Caco-2 (cell line): ENCODE measurements around the gene SLC26A3. TPM values are rescaled to one million over a fixed set of nuclear protein-coding genes. Genes with fewer than 3 reads are reported as not detected.

Source experiments
- BruUV-seq: library from RNA; stranded (reverse); fragments of 400-500 nt; replicated peaks from 2 replicates; lab custom pipeline; 2021; lab: Mats Ljungman, UMichigan
- CTCF ChIA-PET: fragments of 300-600 bp; sonication (Branson Sonifier 250); formaldehyde crosslinking; loops from one replicate; lab custom pipeline; 2022; ENCODE audit warnings: antibody characterized with exemption; lab: Charles Lee
- POLR2A ChIA-PET: fragments of 300-600 bp; sonication (Branson Sonifier 250); formaldehyde crosslinking; loops from one replicate; lab custom pipeline; 2022; ENCODE audit warnings: antibody characterized with exemption; lab: Charles Lee
- DNase-seq, 2 experiments: peaks; one replicate each; pipeline versions ENCODE4 v3.0.0 to v3.0.0-alpha.2; 2020 to 2022
- H3K27me3 ChIP-seq: replicated peaks from 2 replicates; pipeline ENCODE4 v1.6.0; 2011; ENCODE audit warnings: low read length; ENCODE audit not compliant: control insufficient read depth, insufficient read depth
- H3K36me3 ChIP-seq: 2 replicates; pipeline ENCODE4 v1.5.1; 2011; ENCODE audit warnings: low read length; ENCODE audit not compliant: control insufficient read depth, insufficient read depth
- H3K4me1 ChIP-seq: fragments of 250-450 bp; sonication (Bioruptor Pico); 2 replicates; pipeline ENCODE4 v1.5.1; 2020; ENCODE audit warnings: mild to moderate bottlenecking
- H3K4me3 ChIP-seq: 2 replicates; pipeline ENCODE4 v1.5.1; 2011; ENCODE audit warnings: low read depth, mild to moderate bottlenecking, control low read depth, low read length
- H3K9me3 ChIP-seq: fragments of 250-450 bp; sonication (Bioruptor Pico); 2 replicates; pipeline ENCODE4 v1.5.1; 2020; ENCODE audit warnings: mild to moderate bottlenecking, moderate library complexity
- H3K27ac Mint-ChIP-seq: one replicate; pipeline ENCODE4 v1.8.0; 2022; ENCODE audit warnings: mixed read lengths; ENCODE audit not compliant: unreplicated experiment
- H3K27me3 Mint-ChIP-seq: one replicate; pipeline ENCODE4 v1.8.0; 2022; ENCODE audit warnings: mixed read lengths; ENCODE audit not compliant: insufficient read depth, unreplicated experiment
- H3K36me3 Mint-ChIP-seq: one replicate; pipeline ENCODE4 v1.8.0; 2022; ENCODE audit warnings: mild to moderate bottlenecking, mixed read lengths; ENCODE audit not compliant: insufficient read depth, unreplicated experiment
- H3K4me1 Mint-ChIP-seq: one replicate; pipeline ENCODE4 v1.8.0; 2022; ENCODE audit warnings: low read depth, mixed read lengths; ENCODE audit not compliant: unreplicated experiment
- H3K4me3 Mint-ChIP-seq: one replicate; pipeline ENCODE4 v1.8.0; 2022; ENCODE audit warnings: mild to moderate bottlenecking, moderate library complexity, mixed read lengths; ENCODE audit not compliant: unreplicated experiment
- H3K9me3 Mint-ChIP-seq: one replicate; pipeline ENCODE4 v1.8.0; 2022; ENCODE audit warnings: mixed read lengths; ENCODE audit not compliant: unreplicated experiment
- CTCF ChIP-seq, 2 experiments: fragments of 200-600 bp in 1 of 2; IDR thresholded peaks; 1 replicate in 1 of 2; 2 replicates in 1 of 2; pipeline versions ENCODE4 v1.5.1 to v1.8.0; 2011 to 2022; ENCODE audit warnings: antibody characterized with exemption in 1 of 2, control low read depth in 1 of 2, inconsistent platforms in 1 of 2, low read depth in 1 of 2, low read length in 1 of 2, mild to moderate bottlenecking in 1 of 2, moderate library complexity in 1 of 2; ENCODE audit not compliant: insufficient read depth in 1 of 2, severe bottlenecking in 1 of 2, unreplicated experiment in 1 of 2
- intact Hi-C: fragments of 100-400 bp; cut with micrococcal nuclease; formaldehyde crosslinking; loops from one replicate; pipeline ENCODE4 v1.10.0; 2022; ENCODE audit not compliant: unreplicated experiment
- total RNA-seq: library from RNA; stranded (reverse); gene quantifications from 2 replicates; pipeline ENCODE4 v1.2.3, GENCODE V29; 2022

SLC26A3 gene
- total RNA-seq, 1 experiment from 2014 or later: 2.0 TPM

DNA sequence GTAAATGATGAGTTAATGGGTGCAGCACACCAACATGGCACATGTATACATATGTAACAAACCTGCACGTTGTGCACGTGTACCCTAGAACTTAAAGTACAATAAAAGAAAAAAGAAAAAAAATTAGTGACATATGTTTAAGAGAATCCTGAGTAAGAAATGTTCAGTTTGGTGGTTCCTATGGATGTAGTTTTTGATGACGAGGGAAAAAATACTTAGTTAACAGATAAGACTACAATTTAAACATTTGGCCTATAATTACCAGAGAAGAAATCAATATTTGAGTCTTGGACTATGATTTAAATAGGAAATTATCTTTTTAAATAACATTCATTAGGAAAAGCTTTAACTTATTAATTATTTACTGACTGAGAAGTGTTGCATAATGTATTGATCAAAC is 39.2 kb upstream of the SLC26A3 start:
- POLR2A ChIA-PET: no interaction called here
- CTCF ChIA-PET: no interaction called here
- Histone ChIP-seq H3K27me3 (no peaks in the 10 kb centered on the region), H3K4me1 (peaks cover 7% of the 10 kb centered on the region), H3K36me3 (no peaks in the 10 kb centered on the region), H3K9me3 (peaks cover 2% of the 10 kb centered on the region; the same call in 1 of the 2 replicates), H3K4me3 (no peak overlapping the region)
- Mint-ChIP-seq H3K27ac (no peak overlapping the region), H3K27me3 (no peaks in the 10 kb centered on the region), H3K4me1 (peaks cover 6% of the 10 kb centered on the region), H3K36me3 (no peaks in the 10 kb centered on the region), H3K4me3 (no peak overlapping the region), H3K9me3 (peaks cover 11% of the 10 kb centered on the region)
- no peak for TF ChIP-seq CTCF (IDR thresholded peaks at IDR 0.05; ENCODE audit: insufficient read depth in 1 of 2, low read depth in 1 of 2, low read length in 1 of 2, severe bottlenecking in 1 of 2, unreplicated experiment in 1 of 2)
- BruUV-seq: no TSS peak
- intact Hi-C loops: no loop called here
- no peak for DNase-seq

- Mint-ChIP-seq H3K36me3 (no peaks in the 10 kb centered on the region), H3K27ac (no peak overlapping the region), H3K4me1 (peaks cover 18% of the 10 kb centered on the region), H3K9me3 (peaks cover 11% of the 10 kb centered on the region), H3K4me3 (no peak overlapping the region), H3K27me3 (no peaks in the 10 kb centered on the region)
- Histone ChIP-seq H3K4me3 (no peak overlapping the region), H3K36me3 (no peaks in the 10 kb centered on the region), H3K27me3 (no peaks in the 10 kb centered on the region), H3K9me3 (peaks cover 2% of the 10 kb centered on the region; the same call in 1 of the 2 replicates), H3K4me1 (peaks cover 24% of the 10 kb centered on the region)
- POLR2A ChIA-PET: no interaction called here
- BruUV-seq: no TSS peak
- intact Hi-C loops: no loop called here
- CTCF ChIA-PET: no interaction called here
- DNase-seq: no peak
- TF ChIP-seq CTCF (IDR thresholded peaks at IDR 0.05; ENCODE audit: insufficient read depth in 1 of 2, low read depth in 1 of 2, low read length in 1 of 2, severe bottlenecking in 1 of 2, unreplicated experiment in 1 of 2): no peak
These were observed 36.0 kb upstream of the SLC26A3 start for GRCh38 chr7:107838816-107839565.

GRCh38 chr7:107838024-107838601 is 35.1 kb upstream of the SLC26A3 start:
- no TSS peak for BruUV-seq
- intact Hi-C loops: no loop called here
- Mint-ChIP-seq H3K4me3 (no peak overlapping the region), H3K9me3 (peaks cover 11% of the 10 kb centered on the region), H3K36me3 (no peaks in the 10 kb centered on the region), H3K27me3 (no peaks in the 10 kb centered on the region), H3K27ac (no peak overlapping the region), H3K4me1 (peaks cover 18% of the 10 kb centered on the region)
- TF ChIP-seq CTCF (IDR thresholded peaks at IDR 0.05; ENCODE audit: insufficient read depth in 1 of 2, low read depth in 1 of 2, low read length in 1 of 2, severe bottlenecking in 1 of 2, unreplicated experiment in 1 of 2): no peak
- H3K36me3 ChIP-seq: no peaks in the 10 kb centered on the region
- POLR2A ChIA-PET: no interaction called here
- no peak for DNase-seq
- CTCF ChIA-PET: interaction anchor here (1.2 kb wide), 1 partner anchor 37 kb away, joined by 3 read pairs; no protein-coding TSS in a partner anchor
- no peaks in the 10 kb centered on the region for H3K27me3 ChIP-seq
- peaks cover 24% of the 10 kb centered on the region for H3K4me1 ChIP-seq
- H3K4me3 ChIP-seq: no peak overlapping the region
- peaks cover 2% of the 10 kb centered on the region; the same call in 1 of the 2 replicates for H3K9me3 ChIP-seq
